ENCODE measurements around the gene CYFIP1.

CYFIP1 gene

DNA sequence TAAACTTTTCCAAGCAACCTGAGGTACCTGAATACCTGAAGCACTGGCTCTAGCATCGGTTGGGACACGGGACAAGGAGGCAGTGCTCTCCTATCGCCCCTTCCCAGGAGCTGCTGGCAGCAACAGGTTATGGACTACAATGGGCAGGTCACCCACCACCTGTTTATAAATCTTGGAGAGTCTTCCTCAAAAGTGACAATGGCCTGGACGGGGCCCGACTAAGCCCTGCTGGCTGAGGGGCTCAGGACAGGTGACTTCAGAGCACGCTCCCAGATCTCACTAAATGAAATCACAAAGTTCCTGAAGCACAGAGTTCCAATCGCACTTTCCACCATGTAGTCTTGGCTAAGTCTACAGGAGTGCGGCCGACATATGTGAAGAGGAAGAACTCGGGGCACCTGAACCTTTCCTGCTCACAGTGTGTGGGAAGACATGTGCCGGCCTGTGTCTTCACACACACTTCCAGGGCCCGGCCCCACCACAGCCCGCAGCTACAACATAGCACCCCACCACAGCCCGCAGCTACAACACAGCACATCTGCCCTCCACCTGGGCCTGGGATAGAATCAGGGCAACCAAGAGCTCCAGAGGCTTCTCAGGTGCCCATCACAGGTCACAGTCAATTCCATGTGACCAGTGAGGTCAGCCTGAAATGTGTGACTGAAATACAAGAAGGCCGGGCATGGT is 12.9 kb downstream of the CYFIP1 start:
- DNase-seq: no peak

DNA sequence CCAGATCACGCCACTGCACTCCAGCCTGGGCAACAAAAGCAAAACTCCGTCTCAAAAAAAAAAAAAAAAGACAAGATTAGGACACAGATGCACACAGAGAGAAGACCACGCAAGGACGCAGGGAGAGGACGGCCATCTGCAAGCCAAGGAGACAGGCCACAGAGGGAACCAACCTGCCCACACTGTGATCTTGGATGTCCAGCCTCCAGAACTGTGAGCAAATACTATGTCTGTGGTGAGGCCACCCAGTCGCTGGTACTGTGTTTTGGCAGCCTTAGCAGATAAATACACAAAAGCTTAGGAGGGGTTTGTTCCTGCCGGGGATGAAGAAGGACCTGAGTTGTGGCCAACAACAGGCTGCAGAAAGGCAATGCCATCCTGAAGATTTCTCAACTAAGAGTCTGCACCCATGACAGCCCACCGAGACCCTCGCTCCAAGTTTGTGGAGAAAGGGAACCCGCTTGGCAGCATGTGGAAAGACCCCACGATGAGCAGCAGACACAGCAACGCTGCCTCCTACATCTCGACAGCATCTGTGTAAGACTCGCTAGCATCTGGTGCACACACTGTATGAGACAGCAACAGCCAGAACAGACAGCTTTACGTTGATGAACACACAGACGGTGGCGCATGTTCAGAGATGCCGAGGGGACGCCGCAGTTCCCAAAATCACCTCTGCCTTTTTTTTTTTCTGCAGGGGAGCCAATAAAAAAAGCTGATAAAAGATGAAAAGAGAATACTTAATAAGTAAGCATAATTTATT is 13.7 kb downstream of the CYFIP1 start:
- no peak for DNase-seq

DNA sequence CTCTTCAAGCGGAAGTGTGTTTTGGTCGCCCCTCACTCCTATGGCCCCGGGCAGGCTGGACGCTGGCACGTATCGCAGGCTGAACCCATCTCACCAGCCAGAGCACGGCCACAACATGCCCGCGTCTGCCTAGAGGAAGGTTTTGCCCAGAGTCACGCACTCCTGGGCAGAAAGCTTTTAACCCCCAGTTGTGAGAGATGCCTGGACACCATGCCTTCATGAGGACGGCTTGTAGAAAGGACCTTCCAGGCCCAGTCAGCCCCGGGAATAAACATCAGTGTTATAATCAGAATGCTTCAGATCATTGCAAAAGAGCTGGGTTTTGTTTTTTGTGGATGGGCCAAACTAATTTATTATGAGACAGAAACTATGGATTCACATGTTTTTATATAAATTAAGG is 16.5 kb downstream of the CYFIP1 start:
- DNase-seq: no peak

DNA sequence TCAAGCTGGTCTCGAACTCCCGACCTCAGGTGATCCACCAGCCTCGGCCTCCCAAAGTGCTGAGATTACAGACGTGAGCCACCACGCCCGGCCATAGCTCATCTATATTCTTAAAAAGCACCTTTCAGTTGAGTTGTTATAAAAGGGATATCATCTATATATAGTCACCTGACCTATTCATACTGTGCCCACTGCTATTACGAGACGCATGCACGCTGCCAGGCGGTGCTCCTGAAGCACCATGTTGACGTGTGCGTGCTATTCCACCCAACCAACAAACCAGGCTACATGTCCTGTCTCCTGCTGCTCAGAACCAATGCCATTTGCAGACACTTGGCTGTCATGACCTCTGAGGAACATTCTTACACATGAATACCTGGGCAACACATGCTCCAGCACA is 17.6 kb downstream of the CYFIP1 start:
- no peak for DNase-seq

DNA sequence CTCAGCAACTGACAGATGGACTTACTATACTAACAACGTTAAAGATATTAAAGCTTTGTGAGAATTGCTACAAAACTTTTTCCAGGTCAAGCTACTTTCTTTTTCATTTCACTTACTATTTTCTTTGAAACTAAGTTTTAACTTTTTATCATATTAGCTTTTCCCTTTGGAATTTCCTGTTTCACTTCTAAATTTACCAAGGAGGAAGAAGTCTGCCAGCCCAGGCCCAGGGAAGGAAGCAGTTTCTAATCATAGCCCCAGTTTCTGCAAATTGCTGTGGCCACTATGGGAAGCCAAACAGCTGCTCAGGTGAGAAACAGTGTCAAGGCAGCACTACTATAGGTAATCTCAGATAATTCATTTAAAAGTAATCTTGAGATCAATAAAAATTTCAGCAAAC is 18.4 kb downstream of the CYFIP1 start:
- DNase-seq: no peak

GRCh38 chr15:22960556-22960955 is 19.6 kb downstream of the CYFIP1 start:
- no peak for DNase-seq

DNA sequence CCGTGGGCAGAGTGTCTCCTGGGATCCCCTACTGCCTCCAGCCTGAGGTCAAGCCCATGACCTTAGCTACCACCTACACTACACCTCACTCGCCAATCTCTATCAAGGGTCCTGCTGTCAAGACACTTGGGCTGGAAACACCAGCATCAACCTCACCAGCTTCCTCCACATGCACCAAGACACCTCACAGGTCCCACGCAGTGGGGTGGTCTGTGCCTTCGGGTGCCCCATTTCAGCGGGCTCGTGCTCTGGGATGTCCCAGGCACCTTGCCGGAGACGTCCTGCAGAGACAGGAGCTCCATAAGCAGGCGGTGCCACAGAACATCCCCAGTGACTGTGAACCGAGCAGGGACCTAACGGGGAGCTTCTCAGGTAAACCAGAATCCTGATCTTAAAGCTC is 20.0 kb downstream of the CYFIP1 start:
- no peak for DNase-seq

DNA sequence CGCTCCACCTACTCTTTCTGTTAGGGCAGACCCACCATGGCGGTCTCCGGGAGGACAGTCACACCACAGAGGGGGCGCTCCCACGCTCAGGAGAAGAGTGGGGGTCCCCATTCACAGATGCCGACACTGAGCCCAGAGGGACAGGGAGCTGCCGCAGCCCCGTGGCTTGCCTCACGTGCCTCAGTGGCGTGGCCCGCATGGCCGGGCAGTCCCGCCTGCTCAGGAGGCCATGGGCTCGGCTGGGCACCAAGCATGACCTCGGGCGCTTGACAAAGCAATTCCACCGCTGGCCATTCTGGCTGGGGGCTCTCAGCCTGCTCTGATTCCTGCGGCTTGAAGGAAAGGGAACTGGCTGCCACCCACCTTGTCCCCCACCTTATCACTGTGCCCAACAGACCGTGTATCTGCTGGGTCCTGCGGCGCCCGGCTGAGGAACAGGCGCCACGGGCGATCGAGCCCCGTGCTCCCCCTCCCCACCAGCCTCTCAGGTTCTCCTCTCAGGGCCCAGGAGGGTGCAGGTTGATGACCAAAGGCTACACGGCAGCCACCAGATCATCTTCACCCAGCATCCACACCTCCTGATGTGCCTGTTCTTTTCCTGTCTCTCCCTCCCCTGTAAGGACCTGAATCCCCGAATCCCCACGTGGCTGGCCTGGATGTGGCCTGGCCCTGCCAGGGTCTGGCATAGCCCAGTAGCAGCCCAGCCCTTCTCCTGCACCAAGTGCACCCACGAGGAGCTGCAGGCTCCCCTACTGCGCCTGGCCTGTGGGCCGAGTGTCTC is 20.7 kb downstream of the CYFIP1 start:
- no peak for DNase-seq

GRCh38 chr15:22958487-22959280 is 21.5 kb downstream of the CYFIP1 start:
- no peak for DNase-seq

- no peak for DNase-seq
Measured at GRCh38 chr15:22956978-22957260, 23.2 kb downstream of the CYFIP1 start.

GRCh38 chr15:22956257-22956977 is 23.8 kb downstream of the CYFIP1 start:
- DNase-seq: no peak

DNA sequence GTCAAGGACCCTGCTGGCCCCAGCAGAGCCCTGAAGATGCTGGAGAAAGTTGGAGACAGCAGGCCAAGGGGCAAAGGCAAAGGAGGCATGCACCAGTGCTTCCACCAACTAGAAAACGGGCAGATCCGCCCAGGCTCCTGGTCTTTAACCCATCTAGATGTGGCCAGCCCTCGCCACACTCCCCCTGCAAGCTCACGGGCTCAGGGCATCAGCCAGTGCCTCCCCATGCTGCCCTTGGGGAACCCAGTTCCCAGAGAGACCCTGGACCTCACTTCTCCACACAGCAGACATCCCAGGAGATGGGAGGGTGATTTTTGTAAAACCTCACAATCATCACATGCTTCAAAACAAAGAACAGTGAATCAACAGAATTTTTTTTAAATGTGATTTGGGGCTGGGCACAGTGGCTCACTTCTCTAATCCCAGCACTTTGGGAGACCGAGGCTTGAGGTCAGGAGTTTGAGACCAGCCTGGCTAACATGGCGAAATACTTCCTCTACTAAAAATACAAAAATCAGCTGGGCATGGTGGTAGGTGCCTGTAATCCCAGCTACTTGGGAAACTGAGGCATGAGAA is 24.5 kb downstream of the CYFIP1 start:
- DNase-seq: no peak

GRCh38 chr15:22954798-22955543 is 25.2 kb downstream of the CYFIP1 start:
- DNase-seq: no peak

DNA sequence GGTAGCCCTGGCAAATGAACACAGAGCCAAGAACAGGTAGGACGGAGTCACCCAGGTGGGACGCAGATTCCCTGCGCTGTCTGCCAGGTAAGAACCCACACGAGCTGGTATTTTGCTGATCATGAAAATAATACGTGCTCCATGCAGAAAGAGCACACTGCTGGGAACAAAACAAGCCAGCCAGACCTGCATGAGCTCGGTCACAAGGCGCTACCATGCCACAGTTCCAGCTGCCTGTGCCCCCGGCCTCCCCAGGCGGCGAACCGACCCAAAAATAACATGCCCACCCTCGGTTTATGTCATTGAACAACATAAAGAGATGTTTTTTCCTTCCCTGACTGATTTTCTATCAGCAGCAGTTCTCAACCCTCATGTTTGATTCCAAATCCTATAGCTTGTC is 25.8 kb downstream of the CYFIP1 start:
- DNase-seq: no peak

DNA sequence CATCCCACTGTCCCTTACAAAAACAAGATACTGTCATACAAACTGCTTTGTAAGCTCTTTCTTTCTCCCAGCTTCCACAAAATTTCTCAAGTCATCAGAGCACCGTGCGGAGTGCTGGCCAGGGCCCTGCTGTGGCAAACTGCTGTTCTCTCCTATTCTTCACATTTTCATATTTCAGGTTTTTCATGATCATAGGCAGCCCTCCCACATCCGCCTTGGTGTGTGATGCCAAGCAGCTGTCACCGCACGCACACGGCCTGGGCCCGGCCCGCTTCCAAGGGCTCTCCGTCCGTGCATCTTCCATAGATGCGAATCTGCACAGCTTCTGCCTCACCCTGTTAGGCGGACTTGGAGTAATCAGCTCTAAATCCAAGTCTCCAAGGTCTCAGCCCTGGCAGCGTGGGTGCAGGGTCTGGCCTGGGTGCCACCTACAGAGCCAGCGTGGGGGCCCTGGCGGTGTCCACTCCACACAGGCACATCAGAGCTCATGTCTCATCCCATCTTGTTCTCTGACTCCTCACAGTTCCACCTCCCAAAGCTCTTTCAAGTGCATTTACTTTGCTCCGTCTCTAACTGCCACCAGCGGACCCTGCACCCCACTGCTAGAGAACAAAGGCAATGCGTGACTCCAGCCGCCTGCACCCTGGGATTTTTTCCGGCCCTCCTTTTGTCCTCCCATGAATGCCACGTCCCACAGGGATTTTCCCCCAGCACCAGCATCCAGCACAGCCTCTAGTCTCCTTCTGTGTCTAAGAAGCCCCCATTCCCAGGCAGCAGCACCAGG is 27.2 kb downstream of the CYFIP1 start:
- no peak for DNase-seq

DNA sequence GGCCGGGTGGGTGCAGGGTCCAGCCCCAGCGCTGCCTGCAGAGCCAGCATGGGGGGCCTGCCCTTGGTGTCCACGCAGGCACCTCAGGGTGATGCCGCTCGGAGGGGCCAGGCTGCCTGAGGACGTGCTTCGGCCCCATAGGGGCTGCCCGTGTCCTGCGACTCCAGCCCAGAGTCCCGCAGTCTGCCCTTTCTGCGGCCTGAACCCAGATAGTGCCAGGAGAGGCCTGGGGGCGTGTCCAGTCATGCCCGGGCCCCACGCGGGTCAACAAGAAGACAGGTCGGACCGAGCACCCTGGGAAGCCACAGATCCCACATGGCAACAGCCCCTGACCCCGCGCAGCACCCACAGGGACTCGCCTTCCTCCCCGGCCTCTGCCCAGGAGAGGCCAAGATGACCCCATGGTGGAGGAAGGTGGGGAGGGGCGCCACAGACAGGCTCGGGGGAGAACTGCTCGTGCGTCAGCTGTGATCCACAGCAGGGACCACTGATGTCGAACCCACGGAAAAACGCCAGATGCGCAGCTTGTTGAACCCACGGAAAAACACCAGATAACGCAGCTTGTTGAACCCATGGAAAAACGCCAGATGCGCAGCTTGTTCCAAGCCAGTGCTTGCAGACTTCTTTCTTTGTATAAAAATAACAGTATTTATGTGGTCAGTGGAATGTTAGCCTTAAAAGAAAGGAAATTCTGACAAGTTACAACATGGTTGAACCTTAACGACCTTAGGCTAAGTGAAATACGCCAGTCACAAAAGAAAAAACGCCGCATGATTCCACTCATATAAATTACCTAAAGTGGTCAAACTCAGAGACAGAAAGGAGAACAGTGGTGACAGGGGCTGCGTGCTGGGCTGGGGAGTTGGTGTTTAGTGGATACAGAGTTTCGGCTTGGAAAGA is 28.5 kb downstream of the CYFIP1 start:
- DNase-seq: no peak

- DNase-seq: no peak
Measured at GRCh38 chr15:22951031-22951380, 29.2 kb downstream of the CYFIP1 start.

DNA sequence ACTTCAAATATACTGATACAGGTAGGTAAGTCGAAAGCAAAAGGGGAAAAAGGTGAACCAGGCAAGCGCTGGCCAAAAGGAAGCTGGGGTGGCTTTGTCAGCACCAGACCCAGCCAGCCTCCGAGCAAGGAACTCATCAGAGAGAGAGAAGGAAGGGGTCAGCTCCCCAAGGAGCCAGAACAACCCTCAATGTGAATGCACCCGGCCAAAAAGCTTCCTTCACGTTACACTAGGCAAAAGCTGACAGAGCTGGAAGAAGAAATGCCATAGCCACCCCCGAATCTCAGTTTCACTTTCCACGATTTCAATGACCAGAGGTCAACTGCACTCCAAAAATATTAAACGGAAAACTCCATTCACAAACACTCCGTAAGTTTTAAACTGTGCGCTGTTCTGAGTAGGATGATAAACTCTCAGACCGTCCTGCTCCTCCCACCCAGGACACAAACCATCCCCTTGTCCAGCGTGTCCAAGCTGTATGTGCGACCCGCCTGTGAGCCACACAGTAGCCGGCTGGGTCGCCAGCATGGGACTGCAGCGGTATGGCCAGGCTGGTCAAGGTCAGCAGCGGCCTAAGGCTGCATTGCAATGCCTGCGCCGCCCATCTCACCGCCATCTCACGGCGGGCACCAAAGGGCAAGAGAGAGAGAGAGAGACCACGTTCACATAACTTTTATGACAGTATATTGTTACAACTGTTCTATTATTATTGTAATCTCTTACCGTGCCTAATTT is 29.7 kb downstream of the CYFIP1 start:
- no peak for DNase-seq

- DNase-seq: no peak
Measured at GRCh38 chr15:22949074-22949547, 31.1 kb downstream of the CYFIP1 start.
